Right kidney (tissue), 1 donor: ENCODE data around the gene C1orf159.

Experiments
- DNase-seq: peaks from one replicate; pipeline ENCODE4 v3.0.0-alpha.2; 2016

The C1orf159 gene

GRCh38 chr1:1092149-1092855 is 23.6 kb downstream of the C1orf159 start:
- no peak for DNase-seq

GRCh38 chr1:1091344-1092148 is 24.3 kb downstream of the C1orf159 start:
- no peak for DNase-seq

- DNase-seq: peak; percentile 14
These were observed 25.2 kb downstream of the C1orf159 start for GRCh38 chr1:1090424-1091343.

GRCh38 chr1:1089731-1090423 is 26.0 kb downstream of the C1orf159 start:
- DNase-seq: no peak

- DNase-seq: no peak
These were observed 26.8 kb downstream of the C1orf159 start for GRCh38 chr1:1088801-1089680.

GRCh38 chr1:1088029-1088800 is 27.7 kb downstream of the C1orf159 start:
- DNase-seq: no peak

- no peak for DNase-seq
These were observed 28.4 kb downstream of the C1orf159 start for GRCh38 chr1:1087351-1088028.

- no peak for DNase-seq
These were observed 29.0 kb downstream of the C1orf159 start for GRCh38 chr1:1086911-1087341.

- DNase-seq: peak; percentile 6
These were observed 29.7 kb downstream of the C1orf159 start for GRCh38 chr1:1085911-1086841.

- DNase-seq: peak; percentile 0
These were observed 30.6 kb downstream of the C1orf159 start for GRCh38 chr1:1085171-1085841.

- DNase-seq: no peak
These were observed 31.3 kb downstream of the C1orf159 start for GRCh38 chr1:1084372-1085170.

- peak; percentile 0 for DNase-seq
These were observed 32.2 kb downstream of the C1orf159 start for GRCh38 chr1:1083416-1084371.

- no peak for DNase-seq
These were observed 33.0 kb downstream of the C1orf159 start for GRCh38 chr1:1082776-1083415.

GRCh38 chr1:1082239-1082775 is 33.6 kb downstream of the C1orf159 start:
- peak; percentile 2 for DNase-seq
